ENCODE results near the gene EPHB2. TPM values are rescaled to one million over a fixed set of nuclear protein-coding genes. Genes with fewer than 3 reads are reported as not detected.

The EPHB2 gene
- total and polyA plus RNA-seq, 2 of the 8 experiments (the other 6 are each of a cell fraction or from before 2014, with no cell fraction given): 15.8 to 17.2 TPM

DNA sequence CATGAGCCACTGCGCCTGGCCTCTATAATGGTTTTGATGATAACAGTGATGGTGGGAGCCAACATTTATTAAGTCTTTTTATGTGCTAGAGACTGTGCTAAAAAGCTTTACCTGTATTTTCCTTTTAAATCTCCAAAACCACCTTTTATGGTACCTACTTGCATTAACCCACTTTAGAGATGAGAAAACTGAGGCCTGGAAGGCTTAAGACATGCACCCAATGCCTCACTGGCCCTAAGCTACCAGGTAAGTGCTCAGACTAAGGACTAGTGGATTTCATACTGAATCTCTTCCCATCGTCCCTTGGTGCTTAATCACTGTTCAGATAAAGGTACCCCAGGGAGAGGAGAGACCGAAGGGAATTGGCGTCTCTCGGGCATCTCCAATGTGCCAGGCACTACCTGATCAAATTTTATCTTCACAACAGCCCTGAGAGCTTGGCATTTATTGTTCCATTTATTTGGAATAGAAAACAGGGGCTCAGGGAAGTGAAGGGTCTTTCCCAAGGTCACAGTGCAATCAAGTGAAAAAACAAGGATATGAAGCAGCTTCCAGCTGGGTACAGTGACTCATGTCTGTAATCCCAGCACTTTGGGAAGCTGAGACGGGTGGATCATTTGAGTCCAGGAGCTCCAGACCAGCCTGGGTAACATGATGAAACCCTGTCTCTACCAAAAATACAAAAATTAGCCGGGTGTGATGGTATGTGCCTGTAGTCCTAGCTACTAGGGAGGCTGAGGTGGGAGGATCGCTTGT is 177.9 kb downstream of the EPHB2 start:
- ChIA-PET POLR2A (ENCODE audit: partially characterized antibody) (no interaction called here), CTCF (ENCODE audit: partially characterized antibody) (interaction anchor here (0.7 to 3.4 kb wide), 36 partner anchors 9 to 234 kb away, joined by 3 to 25 read pairs (median 4); no protein-coding TSS in a partner anchor)
- Histone ChIP-seq H4K8ac (ENCODE audit: extremely low read depth, insufficient read depth, low read length) (no peak overlapping the region), H3K23ac (ENCODE audit: insufficient read length) (no peak overlapping the region), H4K20me1 (replicated peaks in 1 of 2; ENCODE audit: control insufficient read depth in 1 of 2, insufficient read depth in 2 of 2, low read length in 2 of 2) (no peaks in the 10 kb centered on the region), H3K23me2 (ENCODE audit: low read depth, low read length) (no peaks in the 10 kb centered on the region), H3K14ac (ENCODE audit: insufficient read length) (no peak overlapping the region), H3K9me3 (ENCODE audit: insufficient read depth in 2 of 2, low read depth in 1 of 2, low read length in 1 of 2) (no peaks in the 10 kb centered on the region), H3K27me3 (replicated peaks in 1 of 4; ENCODE audit: control insufficient read depth in 3 of 4, extremely low read depth in 1 of 4, insufficient read depth in 3 of 4, low read length in 3 of 4) (no peaks in the 10 kb centered on the region), H2AK5ac (ENCODE audit: low read depth, low read length) (no peak overlapping the region), H3K27ac (ENCODE audit: low read depth, low read length) (no peak overlapping the region), H3K79me2 (ENCODE audit: control insufficient read depth in 1 of 2, insufficient read depth in 2 of 2, low read length in 2 of 2) (no peaks in the 10 kb centered on the region), H3K4ac (replicated peaks; ENCODE audit: insufficient read length, low read depth, low read length) (no peak overlapping the region), H3K4me3 (ENCODE audit: extremely low read depth in 1 of 4, insufficient read depth in 2 of 4, low read depth in 3 of 4, low read length in 4 of 4) (no peak overlapping the region), H3K18ac (ENCODE audit: extremely low read depth, low read length) (no peak overlapping the region), H2AFZ (ENCODE audit: low read length) (no peak overlapping the region), H2BK15ac (ENCODE audit: low read length) (no peak overlapping the region), H3K79me1 (ENCODE audit: low read depth, low read length) (no peaks in the 10 kb centered on the region), H3K4me1 (replicated peaks in 1 of 4; ENCODE audit: control insufficient read depth in 3 of 4, insufficient read depth in 4 of 4, low read length in 3 of 4) (no peaks in the 10 kb centered on the region), H2BK12ac (ENCODE audit: low read depth, low read length) (no peak overlapping the region), H2BK20ac (ENCODE audit: low read length) (no peak overlapping the region), H3K56ac (replicated peaks; ENCODE audit: insufficient read length, low read depth, low read length) (no peak overlapping the region), H3K9ac (replicated peaks in 1 of 4; ENCODE audit: extremely low read depth in 1 of 4, low read depth in 3 of 4, low read length in 3 of 4) (no peak overlapping the region), H2BK120ac (replicated peaks; ENCODE audit: low read depth, low read length) (no peak overlapping the region), H3K36me3 (ENCODE audit: control insufficient read depth in 2 of 4, insufficient read depth in 4 of 4, low read length in 3 of 4) (peaks cover 0 to 2% (median 0%) of the 10 kb centered on the region in 4 experiments; a peak in 1 of 8 replicates), H2BK5ac (ENCODE audit: low read depth, low read length) (no peak overlapping the region), H4K91ac (replicated peaks; ENCODE audit: insufficient read length, low read length) (no peak overlapping the region), H4K5ac (ENCODE audit: insufficient read length, low read depth, low read length) (no peak overlapping the region), H3K4me2 (ENCODE audit: insufficient read depth in 1 of 2, low read depth in 2 of 2, low read length in 2 of 2) (no peak overlapping the region)
- TF ChIP-seq MAX (IDR thresholded peaks at IDR 0.05) (no peak), EP300 (IDR thresholded peaks at IDR 0.05; ENCODE audit: borderline replicate concordance in 1 of 2, low read depth in 2 of 2, low read length in 2 of 2) (no peak), NRF1 (IDR thresholded peaks at IDR 0.05; ENCODE audit: low read depth, low read length) (no peak), KDM4A (IDR thresholded peaks at IDR 0.05; ENCODE audit: low read depth, low read length, severe bottlenecking) (no peak), ASH2L (IDR thresholded peaks at IDR 0.05; ENCODE audit: low read length) (no peak), KDM5A (IDR thresholded peaks at IDR 0.05; ENCODE audit: low read length) (no peak), CHD2 (IDR thresholded peaks at IDR 0.05; ENCODE audit: low read length) (no peak)
- TF ChIP-seq, protein P1, sequence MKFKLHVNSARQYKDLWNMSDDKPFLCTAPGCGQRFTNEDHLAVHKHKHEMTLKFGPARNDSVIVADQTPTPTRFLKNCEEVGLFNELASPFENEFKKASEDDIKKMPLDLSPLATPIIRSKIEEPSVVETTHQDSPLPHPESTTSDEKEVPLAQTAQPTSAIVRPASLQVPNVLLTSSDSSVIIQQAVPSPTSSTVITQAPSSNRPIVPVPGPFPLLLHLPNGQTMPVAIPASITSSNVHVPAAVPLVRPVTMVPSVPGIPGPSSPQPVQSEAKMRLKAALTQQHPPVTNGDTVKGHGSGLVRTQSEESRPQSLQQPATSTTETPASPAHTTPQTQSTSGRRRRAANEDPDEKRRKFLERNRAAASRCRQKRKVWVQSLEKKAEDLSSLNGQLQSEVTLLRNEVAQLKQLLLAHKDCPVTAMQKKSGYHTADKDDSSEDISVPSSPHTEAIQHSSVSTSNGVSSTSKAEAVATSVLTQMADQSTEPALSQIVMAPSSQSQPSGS (IDR thresholded peaks at IDR 0.05; ENCODE audit: low read length): no peak
- no peak for DNase-seq (ENCODE audit: low read depth in 1 of 2, low spot score in 2 of 2)
- 91% methylated on average over 8 of the region's 8 CpGs; no CpG with 5 or more reads in 1 of the 2 experiments for WGBS, 2 experiments (ENCODE audit: extremely low coverage in 1 of 2, insufficient coverage in 1 of 2, insufficient read length in 1 of 2, insufficient replicate concordance in 2 of 2, low coverage in 1 of 2, low lambda C conversion rate in 2 of 2, missing lambda C conversion rate in 1 of 2)
- FAIRE-seq: no peak
